Measurements from ENCODE around the gene PTPA. TPM values are rescaled to one million over a fixed set of nuclear protein-coding genes. Genes with fewer than 3 reads are reported as not detected.
"Not testable (repeated sequence)": the region's sequence is repeated elsewhere in the genome, so short reads cannot be mapped to it uniquely, and the experiment has no call there.

PTPA gene
- total RNA-seq, 1 donor from 2014 or later: 160 TPM

DNA sequence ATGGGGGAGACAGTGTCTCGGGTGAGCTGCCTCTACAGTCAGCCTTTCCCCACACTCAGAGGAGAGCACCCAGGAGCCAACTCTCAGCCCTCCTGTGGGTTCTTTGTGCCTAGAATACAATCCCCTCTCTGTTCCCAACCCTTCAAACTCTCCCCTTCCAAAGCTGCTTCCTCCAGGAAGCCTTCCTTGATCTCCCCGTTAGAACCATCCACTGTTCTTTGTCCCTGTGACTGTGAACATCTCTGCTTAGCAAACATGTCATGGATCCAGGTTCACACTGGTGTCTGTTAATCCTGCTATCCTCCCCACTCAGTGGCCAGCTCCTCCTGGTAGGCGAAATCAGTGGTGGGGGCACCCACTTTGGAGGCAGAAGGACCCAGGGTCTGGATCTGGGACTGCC is 83.0 kb downstream of the PTPA start:
- DNase-seq (ENCODE audit: low spot score in 2 of 2, unreplicated experiment in 2 of 2): no peak
- Mint-ChIP-seq H3K4me3 (no peak overlapping the region), H3K36me3 (peaks cover 2% of the 10 kb centered on the region), H3K9me3 (no peaks in the 10 kb centered on the region), H3K4me1 (peaks cover 15% of the 10 kb centered on the region), H3K27ac (no peak overlapping the region), H3K27me3 (ENCODE audit: low read depth) (no peaks in the 10 kb centered on the region)
- TF ChIP-seq, protein P1, sequence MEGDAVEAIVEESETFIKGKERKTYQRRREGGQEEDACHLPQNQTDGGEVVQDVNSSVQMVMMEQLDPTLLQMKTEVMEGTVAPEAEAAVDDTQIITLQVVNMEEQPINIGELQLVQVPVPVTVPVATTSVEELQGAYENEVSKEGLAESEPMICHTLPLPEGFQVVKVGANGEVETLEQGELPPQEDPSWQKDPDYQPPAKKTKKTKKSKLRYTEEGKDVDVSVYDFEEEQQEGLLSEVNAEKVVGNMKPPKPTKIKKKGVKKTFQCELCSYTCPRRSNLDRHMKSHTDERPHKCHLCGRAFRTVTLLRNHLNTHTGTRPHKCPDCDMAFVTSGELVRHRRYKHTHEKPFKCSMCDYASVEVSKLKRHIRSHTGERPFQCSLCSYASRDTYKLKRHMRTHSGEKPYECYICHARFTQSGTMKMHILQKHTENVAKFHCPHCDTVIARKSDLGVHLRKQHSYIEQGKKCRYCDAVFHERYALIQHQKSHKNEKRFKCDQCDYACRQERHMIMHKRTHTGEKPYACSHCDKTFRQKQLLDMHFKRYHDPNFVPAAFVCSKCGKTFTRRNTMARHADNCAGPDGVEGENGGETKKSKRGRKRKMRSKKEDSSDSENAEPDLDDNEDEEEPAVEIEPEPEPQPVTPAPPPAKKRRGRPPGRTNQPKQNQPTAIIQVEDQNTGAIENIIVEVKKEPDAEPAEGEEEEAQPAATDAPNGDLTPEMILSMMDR (IDR thresholded peaks at IDR 0.05; ENCODE audit: unreplicated experiment): no peak

DNA sequence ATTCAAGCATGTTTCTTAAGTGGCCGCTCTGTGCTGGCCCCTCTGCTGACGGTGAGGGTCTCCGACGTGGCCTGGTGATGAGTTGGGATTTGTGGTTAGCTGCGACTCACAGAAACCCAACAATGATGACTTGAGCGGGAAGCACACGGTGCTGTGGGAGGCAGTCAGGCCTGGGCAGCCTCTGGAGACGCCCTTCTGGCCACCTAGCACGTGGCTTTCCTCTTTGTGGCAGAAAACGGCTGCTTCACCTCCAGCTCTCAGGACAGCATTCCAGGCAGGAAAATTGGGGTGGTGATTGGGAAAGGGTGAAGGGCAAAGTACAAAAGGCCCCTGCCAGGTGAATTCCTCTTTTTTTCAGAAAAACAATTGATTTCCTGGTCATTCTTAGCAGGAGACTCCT is 84.4 kb downstream of the PTPA start:
- peaks cover 15% of the 10 kb centered on the region for H3K4me1 Mint-ChIP-seq
- H3K9me3 Mint-ChIP-seq: no peaks in the 10 kb centered on the region
- H3K4me3 Mint-ChIP-seq: no peak overlapping the region
- peaks cover 2% of the 10 kb centered on the region for H3K36me3 Mint-ChIP-seq
- H3K27me3 Mint-ChIP-seq (ENCODE audit: low read depth): no peaks in the 10 kb centered on the region
- TF ChIP-seq, protein P1 (IDR thresholded peaks at IDR 0.05; ENCODE audit: unreplicated experiment): no peak
- no peak overlapping the region for H3K27ac Mint-ChIP-seq
- DNase-seq (ENCODE audit: low spot score in 2 of 2, unreplicated experiment in 2 of 2): no peak

- H3K9me3 Mint-ChIP-seq; H3K27ac Mint-ChIP-seq; DNase-seq (ENCODE audit: low spot score in 2 of 2, unreplicated experiment in 2 of 2); H3K4me3 Mint-ChIP-seq; H3K27me3 Mint-ChIP-seq (ENCODE audit: low read depth); H3K36me3 Mint-ChIP-seq: not testable (repeated sequence)
- peaks cover 15% of the 10 kb centered on the region for H3K4me1 Mint-ChIP-seq
Measured at GRCh38 chr9:129197045-129197444, 85.8 kb downstream of the PTPA start.

- no peaks in the 10 kb centered on the region for H3K36me3 Mint-ChIP-seq
- H3K4me1 Mint-ChIP-seq: peaks cover 15% of the 10 kb centered on the region
- TF ChIP-seq, protein P1 (IDR thresholded peaks at IDR 0.05; ENCODE audit: unreplicated experiment): no peak
- no peaks in the 10 kb centered on the region for H3K9me3 Mint-ChIP-seq
- no peaks in the 10 kb centered on the region for H3K27me3 Mint-ChIP-seq (ENCODE audit: low read depth)
- no peak overlapping the region for H3K4me3 Mint-ChIP-seq
- peak overlapping the region; percentile 89 for H3K27ac Mint-ChIP-seq
- DNase-seq (ENCODE audit: low spot score in 2 of 2, unreplicated experiment in 2 of 2): no peak
Measured at GRCh38 chr9:129197978-129198318, 86.7 kb downstream of the PTPA start.

Other genes starting within 250 kb of the PTPA start
- gene KYAT1, start 229.5 kb upstream of the PTPA start, total RNA-seq: 6.6 to 9.2 TPM (median 8.0 TPM) in 3 replicates
- gene LRRC8A, start 229.3 kb upstream of the PTPA start, total RNA-seq: 33.9 to 35.9 TPM (median 34.6 TPM) in 3 replicates
- 22.2 to 25.4 TPM (median 24.3 TPM) in 3 replicates for gene PHYHD1, start 190.4 kb upstream of the PTPA start, total RNA-seq
- 16.7 to 17.0 TPM (median 16.9 TPM) in 3 replicates for gene DOLK, start 163.8 kb upstream of the PTPA start, total RNA-seq
- 49.5 to 56.6 TPM (median 51.7 TPM) in 3 replicates for gene NUP188, start 163.7 kb upstream of the PTPA start, total RNA-seq
- 173 to 174 TPM (median 174 TPM) in 3 replicates for gene SH3GLB2, start 83.1 kb upstream of the PTPA start, total RNA-seq
- 36.1 to 37.9 TPM (median 36.2 TPM) in 3 replicates for gene MIGA2, start 74.8 kb upstream of the PTPA start, total RNA-seq
- gene DOLPP1, start 30.3 kb upstream of the PTPA start, total RNA-seq: 16.9 to 21.5 TPM (median 20.0 TPM) in 3 replicates
- 26.4 to 27.6 TPM (median 26.4 TPM) in 3 replicates for gene CRAT, start 622 bp upstream of the PTPA start, total RNA-seq
- 31.3 to 34.7 TPM (median 31.9 TPM) in 3 replicates for gene IER5L, start 66.8 kb downstream of the PTPA start, total RNA-seq

All from mesothelial cell of epicardium (in vitro differentiated cells).